Measurements from ENCODE around the gene BRCA2.

- TF ChIP-seq POLR2A (IDR thresholded peaks at IDR 0.05) (no peak), CTCF (IDR thresholded peaks at IDR 0.05) (no peak)
Observed at GRCh38 chr13:32284927-32285632, 30.2 kb upstream of the BRCA2 start.

Measured in gastroesophageal sphincter (tissue), 3 donors.